Right ventricle myocardium superior (tissue), 1 donor: ENCODE results near the gene TBCD. TPM values are rescaled to one million over a fixed set of nuclear protein-coding genes. Genes with fewer than 3 reads are reported as not detected.
A peak's percentile ranks its signal among the peaks of the same experiment; 100 is the strongest.
"Not testable (repeated sequence)": the region's sequence is repeated elsewhere in the genome, so short reads cannot be mapped to it uniquely, and the experiment has no call there.

ENCODE experiments used
- ATAC-seq: fragments of 200-7000 bp; cut with Tn5 transposase; one replicate; pipeline ENCODE4 v1.9.1; 2020; ENCODE audit warnings: mild to moderate bottlenecking; ENCODE audit not compliant: poor library complexity
- DNase-seq: peaks from one replicate; pipeline ENCODE4 v3.0.0-alpha.2; 2020
- intact Hi-C: fragments of 100-400 bp; cut with DNase I; formaldehyde crosslinking; loops from one replicate; pipeline ENCODE4 v1.11.2; 2022
- total RNA-seq: library from RNA; stranded (reverse); fragmentation: NEBNext Ultra II Directional; extraction: Animal tissue kit (Norgen Biotek cat#: 25700); gene quantifications from one replicate; pipeline ENCODE4 v1.2.1, GENCODE V29; 2021
- donor health status: DM: no; HTN: yes; CAD: no; lungs with severe emphysema.

TBCD gene
- total RNA-seq, 1 donor from 2014 or later = 45.1 TPM

DNA sequence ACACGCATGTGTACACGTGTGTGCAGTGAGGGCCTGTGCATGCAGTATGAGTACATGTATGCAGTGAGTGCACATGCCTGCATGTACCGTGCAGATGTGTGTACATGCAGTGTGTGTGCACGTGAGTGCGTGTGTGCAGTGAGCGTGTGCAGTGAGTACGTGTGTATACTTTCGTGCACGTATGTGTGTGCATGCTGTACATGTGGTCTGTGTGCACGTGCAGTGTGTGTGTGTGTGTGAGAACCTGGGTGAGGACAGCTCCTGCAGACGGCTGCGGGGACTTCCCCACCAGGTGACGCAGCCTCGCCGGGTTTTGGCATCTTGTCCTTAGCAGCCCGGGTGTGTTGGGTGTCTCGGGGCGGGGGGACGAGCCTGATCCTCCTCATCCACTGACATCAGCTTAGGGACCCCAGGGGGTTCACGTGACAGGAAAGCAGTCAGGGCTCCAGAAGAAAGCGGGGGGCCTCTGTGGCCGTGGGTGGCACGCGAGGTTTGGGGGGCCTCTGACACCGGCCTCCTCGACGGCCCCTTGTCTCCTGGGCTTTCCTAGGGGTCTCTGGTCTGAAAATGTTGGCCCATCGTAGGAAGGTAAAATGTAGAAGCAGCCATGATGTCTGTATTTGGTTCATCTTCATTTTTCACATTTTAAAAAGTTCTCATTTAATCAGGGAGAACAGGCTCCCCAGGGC is 207.5 kb downstream of the TBCD start:
- intact Hi-C loops = no loop called here
- no peak for DNase-seq
- ATAC-seq = no peak

DNA sequence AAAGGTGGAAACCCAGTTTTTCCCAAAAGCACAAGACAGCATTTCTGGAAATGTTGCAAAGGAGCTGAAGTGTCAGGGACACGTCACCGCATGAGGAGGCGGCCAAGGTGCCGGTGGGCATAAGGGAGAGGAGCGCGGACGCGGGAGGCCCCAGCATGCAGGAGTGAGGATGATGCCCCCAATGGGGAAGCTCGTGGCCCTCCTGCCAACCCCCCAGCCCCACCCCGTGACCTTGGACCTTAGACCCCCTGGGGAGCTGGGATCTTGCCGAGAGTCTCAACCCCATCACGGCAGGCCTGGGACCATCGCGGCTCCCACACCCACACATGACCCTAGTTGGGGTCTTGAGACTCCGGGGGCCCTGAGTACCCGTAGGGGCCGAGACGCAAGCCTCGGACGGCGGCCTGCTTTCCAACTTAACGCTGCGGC is 208.1 kb downstream of the TBCD start:
- intact Hi-C loops = no loop called here

DNA sequence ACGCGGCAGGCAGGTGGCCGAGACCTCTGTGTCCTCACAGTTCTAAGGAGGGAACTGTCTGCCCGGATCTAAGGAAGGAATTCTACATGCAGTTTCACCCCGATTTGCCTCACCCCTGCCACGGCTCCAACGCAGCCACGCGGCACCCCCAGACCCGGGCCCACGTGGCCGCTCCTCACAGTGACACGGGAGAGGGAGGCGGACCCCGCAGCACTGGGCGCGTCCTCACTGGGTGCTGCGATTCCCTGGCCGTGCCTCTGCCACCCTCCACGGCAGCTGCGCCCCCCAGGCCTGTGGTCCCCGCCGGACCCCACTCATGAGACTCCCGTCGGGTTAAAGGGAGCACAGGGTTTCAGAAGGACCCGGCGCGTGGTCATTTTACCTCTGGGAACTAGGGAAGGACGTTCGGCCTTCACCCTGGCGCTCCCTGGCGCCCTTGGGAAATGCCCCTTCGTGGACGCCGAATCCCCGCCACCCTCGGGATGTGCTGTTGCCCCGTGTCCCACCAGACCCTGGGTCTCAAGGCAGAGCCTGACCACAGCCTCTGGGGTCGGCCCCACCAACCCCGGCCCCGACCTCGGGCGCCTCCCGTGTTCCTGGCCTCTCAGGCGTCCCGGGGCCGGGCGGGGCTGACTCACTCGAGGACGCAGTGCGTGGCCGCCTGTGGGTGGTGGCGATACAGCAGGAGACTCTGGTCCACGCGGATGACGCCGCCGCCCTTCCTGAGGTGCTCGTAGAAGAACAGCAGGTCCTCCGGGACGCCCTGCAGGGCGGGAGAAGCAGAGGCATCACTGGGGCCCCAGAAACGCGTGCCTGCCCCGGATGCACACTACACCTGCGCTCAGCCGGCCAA is 208.8 kb downstream of the TBCD start:
- peak; percentile 24 for DNase-seq
- intact Hi-C loops = no loop called here
- no peak for ATAC-seq

More for the DNA sequence above, 208.1 kb downstream of the TBCD start:
- DNase-seq = no peak
- ATAC-seq = no peak

DNA sequence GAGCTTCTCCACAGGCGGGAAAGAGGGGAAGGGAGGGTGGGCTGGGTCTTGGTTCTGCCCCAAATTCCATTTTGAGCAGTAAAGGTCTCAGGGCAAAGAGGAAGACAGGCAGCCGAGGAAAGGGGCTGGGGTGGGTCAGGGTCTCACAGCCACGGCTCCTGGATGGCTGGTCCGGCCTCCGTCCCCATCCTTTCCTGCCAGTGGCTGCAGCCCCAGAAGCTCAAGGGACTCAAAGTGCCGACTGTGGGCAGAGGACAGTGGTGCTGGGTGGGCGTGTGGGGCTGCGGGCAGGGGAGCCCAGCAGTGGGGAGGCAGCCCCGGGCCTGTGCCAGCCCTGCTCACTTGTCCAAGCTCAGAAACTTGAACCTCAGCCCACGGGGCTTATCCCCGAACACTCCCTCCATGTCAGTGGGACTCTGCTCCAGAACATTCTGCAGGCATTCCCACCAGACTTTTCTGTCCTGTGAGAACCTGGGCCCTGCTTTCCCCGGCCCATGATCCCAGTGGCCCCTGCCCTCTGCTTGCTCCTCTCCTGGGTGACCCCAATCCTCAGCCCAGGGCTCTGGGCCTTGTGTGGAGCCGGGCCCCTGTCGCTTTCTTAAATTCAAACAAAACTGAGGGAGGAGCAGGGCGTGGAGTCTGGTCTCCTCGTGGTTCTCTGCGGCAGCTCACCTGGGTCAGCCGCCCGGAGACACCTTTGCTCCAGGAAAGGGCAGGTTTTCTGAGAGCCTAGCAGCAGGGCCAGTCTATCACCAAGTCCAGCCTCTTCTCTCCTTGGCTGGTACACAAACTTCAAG is 209.7 kb downstream of the TBCD start:
- ATAC-seq (no peak), DNase-seq (no peak)
- intact Hi-C loops = no loop called here

DNA sequence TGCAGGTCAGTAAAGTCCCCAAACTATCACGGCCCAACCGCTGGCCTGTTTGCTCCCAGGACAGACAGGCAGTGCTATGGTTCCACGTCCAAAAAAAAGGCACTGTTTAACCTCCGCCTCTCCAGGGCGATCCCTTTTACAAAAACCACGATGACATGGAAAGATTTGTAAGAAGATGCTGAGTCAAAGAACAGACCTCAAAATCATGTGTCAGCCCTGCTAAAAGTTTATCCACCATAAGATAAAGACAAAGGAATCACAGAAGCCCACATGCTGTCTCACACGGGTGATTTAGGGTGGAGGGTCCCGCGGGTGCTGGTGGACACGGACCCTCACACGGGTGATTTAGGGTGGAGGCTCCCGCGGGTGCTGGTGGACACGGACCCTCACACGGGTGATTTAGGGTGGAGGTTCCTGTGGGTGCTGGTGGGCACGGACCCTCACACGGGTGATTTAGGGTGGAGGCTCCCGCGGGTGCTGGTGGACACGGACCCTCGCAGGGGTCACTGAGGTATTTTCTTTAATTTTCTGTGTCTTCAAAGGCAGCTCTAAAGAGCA is 210.4 kb downstream of the TBCD start:
- no peak for ATAC-seq

DNA sequence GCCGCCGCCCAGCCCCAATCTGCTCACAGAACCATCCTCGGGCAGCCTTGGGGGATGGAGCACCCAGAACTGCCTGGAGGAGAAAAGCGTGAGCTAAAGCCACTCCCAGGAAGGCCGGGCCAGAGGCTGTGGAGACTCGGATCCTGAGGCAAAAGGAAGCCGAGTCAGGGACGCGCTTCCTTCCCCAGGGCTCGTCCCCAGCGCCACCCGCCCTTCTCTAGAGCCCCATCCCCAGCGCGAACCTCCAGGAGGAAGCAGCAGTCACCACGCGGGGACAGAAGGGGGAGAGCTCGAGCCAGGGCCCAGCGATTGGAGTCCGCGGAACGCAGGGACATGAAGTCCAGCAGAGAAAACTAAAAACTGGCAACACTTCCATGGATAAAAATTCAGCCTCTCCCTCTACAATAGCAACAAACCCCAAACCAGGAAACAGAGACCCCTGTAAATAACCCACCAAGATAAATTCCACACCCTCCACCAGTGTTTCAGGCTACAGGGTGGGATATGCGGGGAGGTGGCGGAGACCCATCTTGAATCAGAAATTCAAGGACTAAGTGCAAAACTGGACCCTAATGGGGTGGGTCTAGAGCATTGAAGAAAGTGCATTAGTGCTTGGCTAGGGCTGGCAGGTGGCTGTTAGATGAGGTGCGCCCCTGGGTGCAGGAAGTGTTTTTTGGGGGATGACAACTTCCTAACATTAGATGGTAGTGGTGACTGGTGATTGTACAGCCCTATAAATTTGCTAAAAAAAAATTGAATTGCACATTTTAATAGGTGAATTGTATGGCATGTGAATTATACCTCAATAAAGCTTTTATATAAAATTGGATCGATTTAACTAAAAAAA is 211.5 kb downstream of the TBCD start:
- peak; percentile 90 for DNase-seq
- intact Hi-C loops = no loop called here
- peak; percentile 95 for ATAC-seq

More for the DNA sequence above, 210.4 kb downstream of the TBCD start:
- intact Hi-C loops = no loop called here
- DNase-seq = no peak

DNA sequence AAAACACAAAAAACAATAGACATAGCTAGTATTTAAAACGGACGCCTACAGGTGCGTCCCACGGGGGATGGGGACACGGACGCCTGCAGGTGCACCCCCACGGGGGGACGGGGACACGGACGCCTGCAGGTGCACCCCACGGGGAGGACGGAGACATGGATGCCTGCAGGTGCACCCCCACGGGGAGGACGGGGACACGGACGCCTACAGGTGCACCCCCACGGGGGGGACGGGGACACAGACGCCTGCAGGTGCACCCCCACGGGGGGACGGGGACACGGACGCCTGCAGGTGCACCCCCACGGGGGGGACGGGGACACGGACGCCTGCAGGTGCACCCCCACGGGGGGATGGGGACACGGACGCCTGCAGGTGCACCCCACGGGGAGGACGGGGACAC is 212.6 kb downstream of the TBCD start:
- intact Hi-C loops, ATAC-seq, DNase-seq: not testable (repeated sequence)

DNA sequence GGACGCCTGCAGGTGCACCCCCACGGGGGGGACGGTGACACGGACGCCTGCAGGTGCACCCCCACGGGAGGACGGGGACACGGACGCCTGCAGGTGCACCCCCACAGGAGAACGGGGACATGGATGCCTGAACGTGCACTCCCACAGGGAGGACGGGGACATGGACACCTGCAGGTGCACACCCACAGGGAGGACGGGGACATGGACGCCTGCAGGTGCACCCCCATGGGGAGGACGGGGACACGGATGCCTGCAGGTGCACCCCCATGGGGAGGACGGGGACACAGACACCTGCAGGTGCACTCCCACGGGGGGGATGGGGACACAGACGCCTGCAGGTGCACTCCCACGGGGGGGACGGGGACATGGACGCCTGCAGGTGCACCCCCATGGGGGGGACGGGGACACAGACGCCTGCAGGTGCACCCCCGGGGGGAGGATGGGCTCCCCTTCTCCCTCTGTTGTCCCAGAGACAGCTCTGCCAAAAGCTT is 213.0 kb downstream of the TBCD start:
- ATAC-seq = no peak
- intact Hi-C loops = no loop called here

DNA sequence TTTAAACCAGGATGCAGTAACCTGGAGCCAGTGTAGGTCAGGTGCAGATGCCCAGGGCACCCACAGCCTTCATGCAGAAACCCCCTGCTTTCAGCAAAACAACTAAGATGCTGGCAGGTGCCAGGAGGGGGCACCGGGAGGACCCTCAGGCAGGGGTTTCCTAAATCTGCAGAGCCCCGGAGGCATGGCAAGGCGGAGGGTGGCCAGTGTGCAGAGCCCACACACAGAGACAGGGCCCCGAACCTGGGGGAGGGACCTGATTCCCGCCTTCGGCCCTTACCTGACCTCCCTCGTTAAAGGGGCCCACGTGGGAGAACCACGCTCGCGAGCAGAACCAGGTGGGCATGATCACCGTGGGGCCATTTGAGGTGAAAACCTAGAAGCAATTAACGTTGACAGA is 213.5 kb downstream of the TBCD start:
- ATAC-seq = no peak
- intact Hi-C loops = no loop called here
- no peak for DNase-seq

More for the DNA sequence above, 213.0 kb downstream of the TBCD start:
- DNase-seq = no peak

DNA sequence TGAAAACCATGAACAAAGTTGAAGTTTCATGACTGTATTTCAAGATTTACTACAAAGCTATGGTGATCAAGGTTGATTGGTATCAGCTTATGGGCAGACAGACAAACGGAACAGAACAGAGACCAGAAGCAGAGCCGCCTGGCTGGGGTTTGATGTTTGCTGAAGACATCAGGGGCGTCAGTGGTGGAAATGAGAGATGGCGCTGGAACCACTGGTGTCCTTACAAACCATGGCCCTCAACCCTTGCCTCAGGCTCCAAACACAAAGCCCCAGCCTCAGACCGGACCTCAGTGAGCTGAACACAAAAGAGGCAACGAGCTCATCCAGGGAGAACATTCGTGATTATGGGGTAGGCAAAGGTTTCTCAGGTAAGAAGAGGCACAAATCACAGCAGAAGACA is 214.6 kb downstream of the TBCD start:
- intact Hi-C loops = no loop called here
- DNase-seq (no peak), ATAC-seq (no peak)

DNA sequence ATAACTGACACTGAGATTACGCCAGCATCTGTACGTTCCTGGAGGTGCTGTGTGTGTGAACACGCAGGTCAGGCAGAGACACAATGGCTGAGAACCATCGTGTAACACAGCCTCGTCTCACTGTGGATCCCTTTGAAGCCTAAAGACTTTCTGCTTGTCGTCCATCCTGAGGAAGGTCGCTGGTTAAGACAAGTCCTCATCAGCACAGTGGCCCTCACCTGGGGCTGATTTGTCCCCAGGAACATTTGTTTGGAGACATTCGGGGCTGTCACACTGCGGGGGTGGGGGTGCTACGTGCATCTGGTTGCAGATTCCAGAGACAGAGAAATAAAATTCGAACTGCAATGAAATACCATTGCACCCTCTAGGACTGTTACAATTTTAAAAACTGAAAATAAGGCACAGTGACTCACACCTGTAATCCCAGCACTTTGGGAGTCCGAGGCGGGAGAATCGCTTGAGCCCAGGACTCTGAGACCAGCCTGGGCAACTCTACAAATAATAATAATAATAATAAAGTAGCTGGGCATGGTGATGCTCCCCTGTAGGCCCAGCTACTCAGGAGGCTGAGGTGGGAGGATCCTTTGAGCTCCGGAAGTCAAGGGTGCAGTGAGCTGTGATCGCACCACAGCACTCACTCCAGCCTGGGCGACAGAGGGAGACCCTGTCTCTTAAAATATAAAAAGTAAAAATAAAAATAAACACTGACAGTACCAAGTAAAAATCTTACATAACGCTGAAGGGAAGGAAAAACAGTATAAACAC is 215.6 kb downstream of the TBCD start:
- ATAC-seq (no peak), DNase-seq (no peak)
- intact Hi-C loops = no loop called here

DNA sequence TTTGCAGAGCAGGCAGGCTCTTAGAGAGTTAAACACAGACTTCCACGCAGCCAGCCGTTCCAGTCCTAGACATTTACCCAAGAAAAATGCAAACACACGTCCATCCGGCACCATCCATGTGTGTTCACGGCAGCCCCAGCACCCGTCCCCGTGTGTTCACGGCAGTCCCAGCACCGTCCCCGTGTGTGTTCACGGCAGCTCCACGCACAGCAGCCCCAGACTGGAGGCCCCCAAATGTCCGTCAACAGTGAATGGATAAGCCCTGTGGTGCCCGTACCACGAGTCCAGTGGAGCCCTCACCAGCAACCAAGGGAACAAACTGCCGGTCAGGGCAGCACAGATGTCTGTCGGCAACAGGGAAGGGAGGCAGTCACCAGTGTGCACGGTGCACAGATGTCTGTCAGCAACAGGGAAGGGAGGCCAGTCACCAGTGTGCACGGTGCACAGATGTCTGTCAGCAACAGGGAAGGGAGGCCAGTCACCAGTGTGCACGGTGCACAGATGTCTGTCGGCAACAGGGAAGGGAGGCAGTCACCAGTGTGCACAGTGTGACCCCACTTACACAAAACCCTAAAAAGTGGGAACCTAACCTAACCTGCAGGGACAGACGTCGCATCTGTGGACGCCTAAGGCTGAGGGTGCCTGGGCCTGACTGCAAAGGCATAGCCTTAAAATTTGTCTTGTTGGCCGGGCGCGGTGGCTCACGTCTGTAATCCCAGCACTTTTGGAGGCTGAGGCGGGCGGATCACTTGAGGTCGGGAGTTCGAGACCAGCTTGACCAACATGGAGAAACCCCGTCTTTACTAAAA is 216.4 kb downstream of the TBCD start:
- intact Hi-C loops, DNase-seq, ATAC-seq: not testable (repeated sequence)

DNA sequence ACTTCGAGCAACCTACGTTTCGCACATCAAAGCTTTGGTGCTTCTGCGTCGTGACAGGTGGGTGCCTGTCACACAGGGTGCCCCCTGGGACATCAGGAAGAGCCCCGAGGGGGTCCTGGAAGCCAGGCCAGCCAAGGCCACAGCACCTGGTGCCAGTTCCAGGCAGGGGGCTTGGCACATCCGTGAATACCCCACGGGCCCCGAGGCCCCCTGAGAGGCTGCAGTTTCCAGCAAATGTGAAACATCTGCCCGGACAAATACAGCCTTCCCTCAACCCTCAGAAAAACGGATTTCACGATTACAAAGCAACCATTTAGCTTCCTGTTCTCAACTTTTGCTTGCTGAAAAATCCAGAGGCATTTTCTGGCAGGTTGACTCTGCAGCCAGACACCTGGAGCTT is 218.2 kb downstream of the TBCD start:
- ATAC-seq (no peak), DNase-seq (no peak)
- intact Hi-C loops = no loop called here

DNA sequence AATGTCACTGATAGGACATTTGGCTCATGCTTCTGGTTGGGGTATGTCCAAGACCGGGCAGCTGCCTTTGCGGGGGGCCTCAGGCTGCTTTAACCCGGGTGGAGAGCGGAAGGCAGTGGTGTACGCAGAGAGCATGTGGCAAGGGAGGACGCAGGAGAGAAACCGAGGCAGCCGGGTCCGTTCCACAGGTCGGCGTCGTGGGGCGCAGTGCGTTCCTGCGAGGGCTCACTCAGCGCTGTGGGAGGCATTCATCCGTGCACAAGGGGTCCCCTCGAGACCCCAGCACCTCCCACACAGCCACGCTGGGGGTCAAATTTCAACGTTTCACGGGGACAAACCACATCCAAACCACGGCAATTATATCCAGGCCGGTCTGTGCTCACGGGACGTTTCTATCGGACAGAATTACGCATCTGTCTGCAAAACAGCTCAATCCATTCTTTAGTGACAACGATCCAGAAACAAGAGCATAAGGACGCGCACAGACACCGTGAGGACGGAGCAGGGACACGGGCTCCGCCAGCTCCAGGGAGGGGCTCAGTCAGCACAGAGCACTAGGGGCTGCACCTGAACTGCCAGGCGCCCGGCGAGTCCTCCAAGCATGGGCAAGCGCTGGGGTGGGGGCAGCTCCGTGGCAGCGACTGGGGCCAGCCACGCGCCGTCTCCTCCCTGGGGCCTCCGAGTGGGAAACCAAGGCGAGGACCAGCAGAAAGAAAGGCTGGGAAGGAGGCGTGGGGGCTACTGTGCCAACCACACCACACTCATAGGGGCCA is 219.1 kb downstream of the TBCD start:
- intact Hi-C loops = no loop called here
- ATAC-seq = no peak
- peak; percentile 31 for DNase-seq

DNA sequence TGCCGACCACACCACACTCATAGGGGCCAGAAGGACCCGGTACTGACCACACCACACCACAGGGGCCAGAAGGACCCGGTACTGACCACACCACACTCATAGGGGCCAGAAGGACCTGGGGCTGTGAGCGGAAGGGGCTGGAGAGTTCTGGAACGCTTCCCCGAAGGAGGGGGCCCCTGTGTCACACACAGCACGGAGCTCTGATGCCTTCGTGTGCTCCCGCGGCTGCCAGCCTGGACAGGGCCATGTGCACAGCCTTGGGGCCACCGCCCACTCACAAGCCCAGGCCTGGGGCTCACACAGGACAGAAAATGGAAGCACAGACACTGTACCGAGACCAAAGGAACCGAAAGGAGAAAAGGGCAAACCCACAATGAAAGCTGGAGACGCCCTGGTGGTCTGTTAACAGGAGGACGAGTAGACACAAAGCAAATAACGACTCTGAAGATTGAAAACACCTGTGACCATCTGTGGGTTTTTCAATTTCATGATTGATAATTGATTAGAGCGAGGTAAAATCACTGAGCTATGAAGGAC is 221.0 kb downstream of the TBCD start:
- ATAC-seq (no peak), DNase-seq (peak; percentile 26)
- intact Hi-C loops = no loop called here
